Peyer's patch (tissue), 4 donors: ENCODE measurements around the gene ATP8B4. TPM values are rescaled to one million over a fixed set of nuclear protein-coding genes. Genes with fewer than 3 reads are reported as not detected.

Experiments used
- DNase-seq, 3 donors: peaks; one replicate each; pipeline ENCODE4 v3.0.0-alpha.2; 2017 to 2019
- H3K27ac ChIP-seq, 4 donors: fragments of 200-600 bp; sonication (generic); one replicate each; pipeline ENCODE4 v1.5.1; 2016 to 2019
- H3K27me3 ChIP-seq, 2 donors: fragments of 200-600 bp; sonication (generic); one replicate each; pipeline ENCODE4 v1.5.1; 2019
- H3K36me3 ChIP-seq, 3 donors: fragments of 200-600 bp; sonication (generic); one replicate each; pipeline ENCODE4 v1.5.1; 2016 to 2019
- H3K4me1 ChIP-seq, 4 donors: fragments of 200-600 bp; sonication (generic); one replicate each; pipeline ENCODE4 v1.5.1; 2016 to 2019
- H3K4me3 ChIP-seq, 4 donors: fragments of 200-600 bp; sonication (generic); 1 replicate in 3 of 4; 2 replicates in 1 of 4; pipeline ENCODE4 v1.5.1; 2016 to 2019; ENCODE audit warnings: mild to moderate bottlenecking in 1 of 4
- H3K9me3 ChIP-seq, 4 donors: fragments of 200-600 bp; sonication (generic); one replicate each; pipeline ENCODE4 v1.5.1; 2016 to 2019; ENCODE audit warnings: mild to moderate bottlenecking in 1 of 4
- POLR2A ChIP-seq, 2 donors: fragments of 450-650 bp; IDR thresholded peaks; one replicate each; pipeline ENCODE4 v1.5.1; 2017; ENCODE audit warnings: antibody characterized with exemption in 2 of 2, mild to moderate bottlenecking in 2 of 2, moderate library complexity in 2 of 2
- total RNA-seq, 4 donors: library from RNA; depleted of rRNA; stranded (reverse); fragments of >200 nt; gene quantifications; one replicate each; pipeline ENCODE4 v1.1.0, GENCODE V29; 2016
- TF ChIP-seq, protein P1 (sequence below), 6 experiments: fragments of 450-650 bp in 4 of 6; fragments of 200-600 bp in 2 of 6; sonication (generic) in 1 of 6; IDR thresholded peaks; one replicate each; pipeline ENCODE4 v1.5.1; 2017 to 2019; ENCODE audit warnings: antibody characterized with exemption in 6 of 6, mild to moderate bottlenecking in 3 of 6, moderate library complexity in 1 of 6

ATP8B4 gene
- total RNA-seq, 4 donors from 2014 or later: 1.4 to 13.2 (median 8.7) TPM

DNA sequence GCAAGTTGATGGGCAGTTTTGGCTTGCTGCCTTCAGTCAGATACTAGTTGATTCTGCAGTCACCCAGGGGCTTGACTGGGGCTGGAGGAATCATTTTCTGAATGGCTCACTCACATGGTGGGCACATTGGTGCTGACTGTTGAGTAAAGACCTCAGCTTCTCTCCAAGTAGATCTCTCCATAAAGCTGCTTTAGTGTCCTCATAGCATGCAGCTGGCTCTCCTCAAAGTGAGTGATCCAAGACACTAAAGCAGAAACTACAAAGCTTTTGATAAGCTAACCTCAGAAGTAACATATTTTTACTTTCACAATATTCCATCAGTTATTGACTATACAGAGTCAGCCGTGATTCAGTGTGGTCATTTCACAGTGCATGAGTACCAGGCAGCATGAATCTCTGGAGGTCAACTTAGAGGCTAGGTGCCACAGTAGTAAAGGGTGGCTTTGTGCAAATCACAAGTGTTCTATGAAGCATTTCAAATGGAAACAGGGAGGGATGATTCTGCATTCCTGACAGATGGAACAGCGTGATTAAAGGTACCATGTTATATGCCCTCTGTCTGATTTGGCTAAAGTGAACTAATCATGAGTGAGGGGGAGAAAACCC is 24.3 kb upstream of the ATP8B4 start:
- no peak for DNase-seq
- TF ChIP-seq, protein P1, sequence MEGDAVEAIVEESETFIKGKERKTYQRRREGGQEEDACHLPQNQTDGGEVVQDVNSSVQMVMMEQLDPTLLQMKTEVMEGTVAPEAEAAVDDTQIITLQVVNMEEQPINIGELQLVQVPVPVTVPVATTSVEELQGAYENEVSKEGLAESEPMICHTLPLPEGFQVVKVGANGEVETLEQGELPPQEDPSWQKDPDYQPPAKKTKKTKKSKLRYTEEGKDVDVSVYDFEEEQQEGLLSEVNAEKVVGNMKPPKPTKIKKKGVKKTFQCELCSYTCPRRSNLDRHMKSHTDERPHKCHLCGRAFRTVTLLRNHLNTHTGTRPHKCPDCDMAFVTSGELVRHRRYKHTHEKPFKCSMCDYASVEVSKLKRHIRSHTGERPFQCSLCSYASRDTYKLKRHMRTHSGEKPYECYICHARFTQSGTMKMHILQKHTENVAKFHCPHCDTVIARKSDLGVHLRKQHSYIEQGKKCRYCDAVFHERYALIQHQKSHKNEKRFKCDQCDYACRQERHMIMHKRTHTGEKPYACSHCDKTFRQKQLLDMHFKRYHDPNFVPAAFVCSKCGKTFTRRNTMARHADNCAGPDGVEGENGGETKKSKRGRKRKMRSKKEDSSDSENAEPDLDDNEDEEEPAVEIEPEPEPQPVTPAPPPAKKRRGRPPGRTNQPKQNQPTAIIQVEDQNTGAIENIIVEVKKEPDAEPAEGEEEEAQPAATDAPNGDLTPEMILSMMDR (IDR thresholded peaks at IDR 0.05): no peak
- TF ChIP-seq POLR2A (IDR thresholded peaks at IDR 0.05): no peak
- Histone ChIP-seq H3K9me3 (no peaks in the 10 kb centered on the region), H3K4me3 (no peak overlapping the region), H3K4me1 (no peaks in the 10 kb centered on the region), H3K27me3 (no peaks in the 10 kb centered on the region), H3K36me3 (no peaks in the 10 kb centered on the region), H3K27ac (no peak overlapping the region)

DNA sequence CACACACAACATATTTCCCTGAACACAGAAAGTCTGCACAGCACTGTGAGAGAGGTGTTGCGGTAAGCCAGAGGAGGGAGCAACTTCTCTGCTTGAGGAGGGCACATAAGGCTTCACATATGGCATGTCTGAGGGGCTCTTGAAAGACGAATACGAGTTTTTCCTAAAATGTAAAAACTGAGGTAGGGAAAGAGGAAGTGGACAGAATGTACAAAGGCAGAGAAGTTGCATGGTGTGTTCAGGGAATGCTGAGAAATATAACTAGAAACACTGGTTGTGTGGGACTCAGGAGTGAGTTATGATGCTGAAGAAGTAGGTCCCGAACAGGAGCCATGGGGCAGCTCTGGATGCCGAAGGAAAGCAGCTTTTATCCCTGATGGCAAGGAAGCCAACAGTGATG is 22.8 kb upstream of the ATP8B4 start:
- TF ChIP-seq, protein P1 (IDR thresholded peaks at IDR 0.05): no peak
- no peak for TF ChIP-seq POLR2A (IDR thresholded peaks at IDR 0.05)
- no peak overlapping the region for H3K4me3 ChIP-seq
- H3K9me3 ChIP-seq: no peaks in the 10 kb centered on the region
- no peak for DNase-seq
- no peaks in the 10 kb centered on the region for H3K27me3 ChIP-seq
- H3K36me3 ChIP-seq: no peaks in the 10 kb centered on the region
- H3K27ac ChIP-seq: no peak overlapping the region
- H3K4me1 ChIP-seq: no peaks in the 10 kb centered on the region

DNA sequence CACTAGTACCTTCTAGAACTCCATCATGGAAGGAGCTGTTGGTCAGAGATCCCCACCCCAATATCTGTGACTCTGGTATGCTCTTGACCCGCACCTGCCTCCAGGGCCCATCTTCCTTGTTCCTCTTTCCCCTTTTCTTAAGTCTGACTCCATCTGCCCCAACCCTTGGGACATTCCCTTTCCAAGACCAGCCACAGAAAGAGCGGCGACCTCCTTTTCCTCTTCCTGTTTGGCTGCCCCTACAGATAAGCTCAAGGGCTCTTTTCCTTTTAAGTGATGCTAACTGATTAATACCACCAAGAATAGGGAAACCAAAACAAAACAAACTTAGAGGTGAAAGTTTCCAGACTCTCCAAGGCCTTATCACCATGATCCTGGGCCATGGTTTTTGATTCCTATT is 21.9 kb upstream of the ATP8B4 start:
- Histone ChIP-seq H3K36me3 (no peaks in the 10 kb centered on the region), H3K27me3 (no peaks in the 10 kb centered on the region), H3K9me3 (no peaks in the 10 kb centered on the region), H3K4me3 (no peak overlapping the region), H3K4me1 (no peaks in the 10 kb centered on the region), H3K27ac (no peak overlapping the region)
- TF ChIP-seq POLR2A (IDR thresholded peaks at IDR 0.05): no peak
- TF ChIP-seq, protein P1 (IDR thresholded peaks at IDR 0.05): no peak
- DNase-seq: no peak

DNA sequence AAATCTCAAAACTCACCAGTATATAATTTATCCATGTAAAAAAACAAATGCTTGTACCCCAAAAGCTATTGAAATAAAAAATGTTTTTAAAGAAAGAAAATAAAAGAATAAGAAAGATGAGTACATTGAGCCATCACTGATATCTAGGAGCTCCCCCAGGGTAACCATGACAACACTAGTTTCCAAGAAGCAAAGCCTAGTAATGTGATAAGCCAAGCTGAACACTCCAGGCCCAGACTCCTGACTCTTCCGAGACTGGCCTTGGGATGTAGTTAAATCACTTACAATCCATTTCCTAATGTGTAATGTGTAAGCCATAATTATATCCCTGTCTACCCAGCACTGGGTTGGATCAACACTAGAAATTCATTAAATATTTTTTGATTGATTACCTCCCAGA is 21.1 kb upstream of the ATP8B4 start:
- Histone ChIP-seq H3K4me1 (peaks cover 0 to 4% (median 0%) of the 10 kb centered on the region in 4 donors), H3K36me3 (no peaks in the 10 kb centered on the region), H3K9me3 (no peaks in the 10 kb centered on the region), H3K4me3 (no peak overlapping the region), H3K27ac (no peak overlapping the region), H3K27me3 (no peaks in the 10 kb centered on the region)
- DNase-seq: no peak
- TF ChIP-seq, protein P1 (IDR thresholded peaks at IDR 0.05): no peak
- no peak for TF ChIP-seq POLR2A (IDR thresholded peaks at IDR 0.05)

DNA sequence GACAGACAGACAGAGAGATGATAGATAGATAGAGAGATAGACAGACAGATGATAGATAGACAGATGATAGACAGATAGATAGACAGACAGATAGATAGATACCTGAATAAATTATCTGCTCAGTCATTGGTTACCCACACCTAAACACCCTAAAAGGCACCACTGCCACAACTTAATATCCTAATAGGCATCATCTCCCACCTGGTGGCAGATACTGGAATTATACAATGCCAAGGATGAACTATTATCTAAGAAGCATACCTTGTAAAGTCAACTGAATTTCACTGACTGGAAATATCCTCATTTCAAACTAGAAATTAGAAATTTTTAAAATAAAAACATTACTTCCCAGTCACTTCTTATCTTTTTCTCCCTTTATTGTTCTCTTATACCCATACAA is 19.4 kb upstream of the ATP8B4 start:
- Histone ChIP-seq H3K4me1 (peaks cover 0 to 4% (median 0%) of the 10 kb centered on the region in 4 donors), H3K9me3 (no peaks in the 10 kb centered on the region), H3K4me3 (no peak overlapping the region), H3K36me3 (no peaks in the 10 kb centered on the region), H3K27ac (no peak overlapping the region), H3K27me3 (no peaks in the 10 kb centered on the region)
- TF ChIP-seq, protein P1 (IDR thresholded peaks at IDR 0.05): peak in 2 of 6 experiments; percentile 7 to 10
- no peak for TF ChIP-seq POLR2A (IDR thresholded peaks at IDR 0.05)
- DNase-seq: no peak

DNA sequence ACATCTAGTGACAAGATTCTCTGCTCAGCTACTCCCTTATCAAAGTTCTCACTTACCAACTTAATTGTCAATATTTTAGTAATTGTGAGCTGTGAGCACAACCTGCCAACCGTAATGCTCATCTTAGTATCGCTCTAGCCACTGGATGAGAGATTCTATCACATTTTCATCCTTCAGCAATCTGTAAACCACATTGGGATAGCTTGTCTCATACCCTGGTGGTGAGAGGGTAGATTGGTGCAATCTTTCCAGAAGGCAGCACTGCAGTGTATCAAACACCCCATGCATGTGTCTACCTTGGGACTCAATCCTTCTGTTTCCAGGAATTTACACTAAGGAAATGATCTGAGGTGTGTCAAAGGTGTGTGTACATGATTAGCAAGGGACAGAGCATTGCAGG is 18.9 kb upstream of the ATP8B4 start:
- no peak for DNase-seq

More for the DNA sequence above, 18.9 kb upstream of the ATP8B4 start:
- H3K27ac ChIP-seq: no peak overlapping the region
- TF ChIP-seq, protein P1 (IDR thresholded peaks at IDR 0.05): no peak
- no peak for TF ChIP-seq POLR2A (IDR thresholded peaks at IDR 0.05)
- no peak overlapping the region for H3K4me3 ChIP-seq
- no peaks in the 10 kb centered on the region for H3K27me3 ChIP-seq
- no peaks in the 10 kb centered on the region for H3K36me3 ChIP-seq
- H3K4me1 ChIP-seq: peaks cover 0 to 4% (median 0%) of the 10 kb centered on the region in 4 donors
- H3K9me3 ChIP-seq: no peaks in the 10 kb centered on the region
